Head of caudate nucleus (tissue), 42 donors: Measurements from ENCODE around the gene ARID3A.
A peak's percentile ranks its signal among the peaks of the same experiment; 100 is the strongest.
"Not testable (repeated sequence)": the region's sequence is repeated elsewhere in the genome, so short reads cannot be mapped to it uniquely, and the experiment has no call there.

Experiments used
- DNase-seq, 42 donors: peaks; one replicate each; pipeline versions ENCODE4 v3.0.0 to v3.0.0-alpha.2; 2020 to 2021; ENCODE audit warnings: mixed read lengths in 7 of 42
- intact Hi-C: fragments of 100-400 bp; cut with DNase I; formaldehyde crosslinking; loops from one replicate; pipeline ENCODE4 v1.15.0; 2022

The ARID3A gene

GRCh38 chr19:890831-891230, 35.0 kb upstream of the ARID3A start:
- intact Hi-C loops, result loop anchor here (5.0 kb wide), 1 partner anchor 94 kb away; the partner anchor contains the start of gene PTBP1

GRCh38 chr19:891421-892200, 34.2 kb upstream of the ARID3A start:
- intact Hi-C loops, result loop anchor here (5.0 kb wide), 1 partner anchor 94 kb away; the partner anchor contains the start of gene PTBP1
- not testable (repeated sequence) for DNase-seq

More at GRCh38 chr19:890831-891230, 35.0 kb upstream of the ARID3A start:
- DNase-seq, result no peak

GRCh38 chr19:892243-892893, 33.5 kb upstream of the ARID3A start:
- intact Hi-C loops, result loop anchor here (5.0 kb wide), 1 partner anchor 95 kb away; the partner anchor contains the start of gene PTBP1
- DNase-seq, result no peak

DNA sequence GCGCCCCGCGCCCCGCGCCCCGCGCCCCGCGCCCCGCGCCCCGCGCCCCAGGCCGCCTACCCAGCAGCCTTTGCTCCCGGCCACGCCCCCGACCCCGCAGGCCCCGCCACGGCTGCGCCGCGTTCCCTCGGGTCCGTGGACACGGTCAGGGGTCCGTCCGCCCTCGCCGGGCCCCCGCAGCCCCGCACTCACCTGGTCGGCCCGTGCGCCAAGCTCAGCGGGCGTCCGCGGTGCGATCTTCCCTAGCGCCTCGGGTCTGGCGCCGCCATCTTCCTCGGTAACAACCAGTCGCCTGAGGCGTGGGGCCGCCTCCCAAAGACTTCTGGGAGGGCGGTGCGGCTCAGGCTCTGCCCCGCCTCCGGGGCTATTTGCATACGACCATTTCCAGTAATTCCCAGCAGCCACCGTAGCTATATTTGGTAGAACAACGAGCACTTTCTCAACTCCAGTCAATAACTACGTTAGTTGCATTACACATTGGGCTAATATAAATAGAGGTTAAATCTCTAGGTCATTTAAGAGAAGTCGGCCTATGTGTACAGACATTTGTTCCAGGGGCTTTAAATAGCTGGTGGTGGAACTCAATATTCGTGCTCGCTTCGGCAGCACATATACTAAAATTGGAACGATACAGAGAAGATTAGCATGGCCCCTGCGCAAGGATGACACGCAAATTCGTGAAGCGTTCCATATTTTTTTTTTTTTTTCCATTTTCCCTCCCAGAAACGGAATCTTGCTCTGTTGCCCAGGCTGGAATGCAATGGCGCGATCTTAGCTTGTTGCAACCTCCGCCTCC, 32.7 kb upstream of the ARID3A start, which contains the start of the genes MED16 and RNU6-9:
TSS of gene MED16 (minus strand) at position 294 of the 796 bp plus-strand sequence. CDS start 2,056 bp downstream, outside the sequence.
TSS of gene RNU6-9 (plus strand) at position 591 of the 796 bp plus-strand sequence.
- intact Hi-C loops, result loop anchor here (5.0 kb wide), 1 partner anchor 96 kb away; the partner anchor contains the start of gene PTBP1

DNA sequence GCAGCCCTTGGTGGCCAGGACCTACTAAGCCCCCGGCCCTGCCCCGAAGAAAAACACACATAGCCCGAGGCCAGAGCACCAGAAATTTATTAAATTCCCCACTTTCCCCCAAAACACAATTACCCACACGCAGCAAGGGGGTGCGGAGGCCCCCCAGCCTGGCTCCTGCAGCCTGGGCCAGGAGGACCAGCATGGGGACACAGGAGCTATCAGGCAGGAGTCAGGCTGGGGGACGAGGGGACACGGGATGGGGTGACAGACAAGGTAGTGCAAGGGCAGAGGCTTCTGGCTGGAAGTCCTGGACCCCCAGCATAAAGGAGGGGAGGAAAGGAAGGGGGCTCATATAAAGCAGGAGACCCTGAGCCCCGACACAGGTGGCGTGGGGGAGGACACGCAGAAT, 29.4 kb upstream of the ARID3A start:
- no peak for DNase-seq
- intact Hi-C loops, result no loop called here

More for the DNA sequence above, 32.7 kb upstream of the ARID3A start, which contains the start of the genes MED16 and RNU6-9:
- peak; percentile 84 to 97 (median 93) for DNase-seq

DNA sequence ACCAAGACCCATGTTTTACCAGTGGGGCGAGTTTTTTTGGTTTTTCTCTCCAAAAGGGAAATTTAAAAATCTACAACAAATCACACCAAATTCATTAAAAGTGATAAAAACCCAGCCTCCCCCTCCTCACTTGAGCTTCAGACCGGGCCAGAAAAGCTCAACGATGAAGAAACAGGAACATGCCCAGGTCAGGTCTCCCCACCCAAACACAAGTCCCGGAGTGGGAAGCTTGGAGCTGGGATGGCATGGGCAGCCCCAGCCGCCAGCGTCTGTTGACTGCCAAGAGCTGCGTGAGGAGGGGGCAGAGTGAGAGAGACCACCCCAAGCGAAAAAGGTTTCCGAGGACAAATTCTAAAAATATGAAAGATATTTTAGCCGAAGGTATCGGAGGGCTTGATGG, 28.8 kb upstream of the ARID3A start:
- DNase-seq, result no peak
- intact Hi-C loops, result no loop called here

GRCh38 chr19:897442-898039, 28.3 kb upstream of the ARID3A start:
- DNase-seq, result no peak
- intact Hi-C loops, result no loop called here

GRCh38 chr19:898663-899062, 27.2 kb upstream of the ARID3A start:
- intact Hi-C loops, result no loop called here
- DNase-seq, result peak; percentile 70 to 97 (median 89)

- DNase-seq, result peak in 15 of 42 donors; percentile 29 to 71 (median 44)
- intact Hi-C loops, result no loop called here
Observed at GRCh38 chr19:899336-900042, 26.3 kb upstream of the ARID3A start.

DNA sequence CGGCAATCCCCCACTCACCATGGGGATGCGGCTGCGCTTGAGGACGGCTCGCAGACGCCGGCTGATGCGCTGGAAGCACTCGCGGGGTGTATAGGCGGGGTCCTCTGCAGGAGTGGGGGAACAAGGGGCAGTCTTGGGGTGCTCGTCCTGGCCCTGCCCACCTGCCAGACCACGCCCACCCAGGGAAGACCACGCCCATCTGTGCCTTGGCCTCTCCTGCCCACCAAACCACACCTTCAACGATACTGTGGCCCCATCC, 25.9 kb upstream of the ARID3A start:
- intact Hi-C loops, result no loop called here
- DNase-seq, result no peak

GRCh38 chr19:900302-901111, 25.3 kb upstream of the ARID3A start:
- DNase-seq, result peak in 20 of 42 donors; percentile 28 to 74 (median 52)
- intact Hi-C loops, result no loop called here

DNA sequence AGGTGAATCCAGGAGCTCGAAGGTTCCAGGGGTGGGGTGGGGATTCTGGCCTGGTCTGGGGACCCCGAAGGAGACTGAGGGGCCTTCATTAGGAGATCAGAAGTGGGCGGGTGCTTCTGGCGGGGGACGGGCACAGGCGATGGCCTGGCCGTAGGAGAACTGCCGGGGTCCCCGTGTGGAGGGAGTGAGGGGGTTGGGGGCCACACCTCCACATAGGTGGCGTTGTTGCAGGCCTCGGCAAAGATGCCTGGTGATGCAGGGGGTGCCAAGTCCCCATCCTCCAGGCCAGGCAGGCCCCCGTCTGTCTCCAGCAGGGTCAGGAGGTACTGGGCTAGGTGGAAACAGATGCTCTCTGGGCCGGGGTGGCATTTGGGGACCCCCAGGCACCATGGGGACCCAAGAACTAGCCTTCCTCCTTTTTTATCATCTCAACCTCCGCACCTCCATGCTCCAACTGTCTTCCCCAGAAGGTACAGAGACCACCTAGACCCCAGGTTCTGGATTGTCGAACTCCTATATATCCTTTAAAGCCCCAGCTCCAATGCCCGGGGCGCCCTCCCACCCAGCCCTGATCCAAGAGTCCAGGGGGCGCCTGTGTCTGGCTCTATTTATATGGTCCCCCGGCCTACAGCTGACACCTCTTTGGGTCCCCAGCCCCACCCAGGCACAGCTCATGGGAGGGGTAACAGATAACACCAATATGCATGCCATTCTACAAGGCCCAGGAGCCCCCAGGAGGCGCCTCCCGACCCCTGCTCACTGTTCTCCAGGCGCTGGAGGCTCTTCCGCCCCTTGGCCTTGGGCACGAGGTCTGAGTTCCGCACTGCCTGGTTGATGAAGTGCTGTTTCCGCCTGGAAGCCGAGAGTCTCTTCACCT, 24.4 kb upstream of the ARID3A start:
- no peak for DNase-seq
- intact Hi-C loops, result no loop called here

- DNase-seq, result no peak
- intact Hi-C loops, result no loop called here
Observed at GRCh38 chr19:902093-902370, 23.8 kb upstream of the ARID3A start.

DNA sequence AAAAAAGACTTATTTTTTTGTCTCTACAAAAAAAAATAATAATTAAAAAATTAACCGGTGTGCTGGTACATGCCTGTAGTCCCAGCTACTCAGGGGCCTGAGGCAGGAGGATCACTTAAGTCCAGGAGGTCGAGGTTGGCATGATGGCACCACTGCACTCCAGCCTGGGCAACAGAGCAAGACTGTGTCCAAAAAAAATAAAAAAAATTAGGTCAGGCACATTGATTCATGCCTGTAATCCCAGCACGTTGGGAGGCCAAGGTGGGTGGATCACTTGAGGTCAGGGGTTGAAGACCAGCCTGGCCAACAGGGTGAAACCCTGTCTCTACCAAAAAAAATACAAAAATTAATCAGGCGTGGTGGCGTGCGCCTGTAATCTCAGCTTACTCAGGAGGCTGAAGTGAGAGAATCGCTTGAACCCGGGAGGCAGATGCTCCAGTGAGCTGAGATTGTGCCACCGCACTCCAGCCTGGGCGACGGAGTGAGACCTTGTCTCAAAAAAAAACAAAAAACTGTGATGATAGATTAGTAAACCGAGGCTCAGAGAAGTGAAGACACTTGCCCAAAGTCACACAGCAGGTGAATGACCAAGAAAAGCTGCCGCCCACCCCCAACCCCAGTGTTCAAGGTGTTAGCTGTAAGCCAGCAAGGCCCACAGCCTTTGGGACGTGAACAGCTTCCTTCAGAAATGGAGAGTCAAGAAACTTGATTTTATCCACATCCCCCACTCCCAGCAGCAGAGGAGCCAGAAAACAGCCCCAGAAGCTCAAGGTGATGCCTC, 23.2 kb upstream of the ARID3A start:
- intact Hi-C loops, result no loop called here
- DNase-seq, result no peak

DNA sequence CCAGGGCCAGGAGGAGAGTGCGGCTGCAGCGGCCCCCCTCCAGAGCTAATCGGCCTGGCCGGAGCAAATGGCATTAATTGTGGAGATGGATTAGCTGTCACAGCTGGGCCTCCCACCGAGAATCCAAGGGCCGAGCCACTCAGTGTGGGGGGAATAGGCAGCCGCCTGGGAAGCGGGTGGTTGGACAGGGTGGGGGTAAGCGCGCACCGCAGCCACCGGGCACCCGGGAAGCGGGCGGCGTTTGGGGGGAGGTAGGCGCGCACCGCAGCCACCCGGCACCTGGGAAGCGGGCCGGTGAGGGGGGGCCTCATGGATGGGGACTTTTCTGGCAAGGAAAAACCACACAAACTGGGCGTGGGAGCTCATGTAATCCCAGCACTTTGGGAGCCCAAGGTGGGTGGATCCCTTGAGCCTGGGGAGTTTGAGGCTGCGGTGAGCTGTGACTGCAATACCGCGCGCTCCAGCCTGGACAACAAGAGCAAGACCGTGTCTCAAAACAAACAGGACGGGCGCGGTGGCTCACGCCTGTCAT, 22.5 kb upstream of the ARID3A start:
- intact Hi-C loops, result no loop called here

GRCh38 chr19:904545-904944, 21.3 kb upstream of the ARID3A start:
- no peak for DNase-seq
- intact Hi-C loops, result no loop called here

More for the DNA sequence above, 22.5 kb upstream of the ARID3A start:
- peak in 4 of 42 donors; percentile 20 to 44 (median 38) for DNase-seq
